ES-I3 (cell line): ENCODE results near the gene SS18L1.

Experiments used
- H3K36me3 ChIP-seq: 2 replicates; pipeline ENCODE4 v1.6.1; 2013; ENCODE audit warnings: mild to moderate bottlenecking, low read length, control low read depth, moderate library complexity; ENCODE audit not compliant: insufficient read depth
- H3K4me1 ChIP-seq: 2 replicates; pipeline ENCODE4 v1.6.1; 2013; ENCODE audit warnings: mild to moderate bottlenecking, control low read depth, low read length; ENCODE audit not compliant: insufficient read depth
- H3K9ac ChIP-seq: 2 replicates; pipeline ENCODE4 v1.6.1; 2013; ENCODE audit warnings: low read depth, mild to moderate bottlenecking, low read length, moderate library complexity
- H3K9me3 ChIP-seq: 2 replicates; pipeline ENCODE4 v1.6.1; 2013; ENCODE audit warnings: mild to moderate bottlenecking, low read length, moderate library complexity; ENCODE audit not compliant: control insufficient read depth, insufficient read depth

Gene SS18L1

DNA sequence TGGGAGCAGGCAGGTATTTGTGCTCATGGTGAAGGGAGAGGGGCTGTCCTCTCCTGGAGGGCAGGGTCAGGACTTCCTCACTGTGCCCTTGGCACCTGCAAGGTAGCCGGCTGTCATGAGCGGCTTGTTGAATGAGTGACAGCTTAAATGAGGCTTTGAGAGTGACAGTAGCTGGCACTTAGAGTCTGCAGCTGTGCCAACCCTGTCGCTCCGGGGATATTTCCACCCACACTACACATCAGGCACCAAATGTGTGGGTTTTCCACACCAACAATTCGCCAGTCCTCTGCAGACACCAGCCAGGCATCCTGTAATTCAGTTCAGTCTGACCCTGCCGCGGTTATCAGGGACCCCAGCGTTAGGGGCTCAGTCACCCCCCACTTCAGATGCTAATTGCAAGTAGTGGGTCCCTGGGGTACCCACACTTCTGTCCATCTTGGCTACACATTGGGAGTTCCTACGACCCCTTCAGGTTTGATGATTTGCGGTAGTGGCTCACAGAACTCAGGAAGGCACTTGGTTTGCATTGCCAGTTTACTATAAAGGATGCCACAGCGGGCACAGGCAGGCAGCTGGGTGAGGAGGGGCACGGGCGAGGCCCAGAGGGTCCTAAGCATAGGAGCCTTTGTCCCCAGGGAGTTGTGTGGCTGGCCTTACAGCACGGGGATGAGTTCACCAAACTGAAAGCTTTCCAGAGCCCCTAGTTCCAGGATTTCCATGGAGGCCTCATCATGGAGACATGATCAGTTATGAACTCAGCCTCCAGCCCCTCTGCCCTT, 48.4 kb downstream of the SS18L1 start:
- no peaks in the 10 kb centered on the region for H3K4me1 ChIP-seq
- no peak overlapping the region for H3K9ac ChIP-seq
- H3K9me3 ChIP-seq: no peaks in the 10 kb centered on the region
- H3K36me3 ChIP-seq: no peaks in the 10 kb centered on the region

DNA sequence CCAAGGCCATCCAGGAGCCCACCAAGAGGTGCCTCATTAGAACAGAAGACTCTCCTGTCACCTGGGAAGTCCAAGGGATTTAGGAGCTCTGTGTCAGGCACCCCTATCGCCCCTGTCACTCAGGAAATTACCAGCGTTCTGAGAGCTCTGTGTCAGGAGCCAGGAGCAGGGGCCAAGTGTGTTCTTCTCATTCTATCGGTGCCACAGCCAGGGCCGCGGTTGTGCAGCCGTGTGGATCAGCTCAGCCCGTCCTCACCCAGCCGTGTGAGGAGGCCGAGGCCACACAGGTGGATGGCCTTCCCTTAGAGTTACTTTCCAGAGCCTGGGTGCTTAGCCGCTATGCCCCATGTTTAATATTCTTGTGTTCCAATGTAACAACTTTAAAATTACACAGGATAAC, 49.1 kb downstream of the SS18L1 start:
- Histone ChIP-seq H3K36me3 (no peaks in the 10 kb centered on the region), H3K9me3 (no peaks in the 10 kb centered on the region), H3K9ac (no peak overlapping the region), H3K4me1 (no peaks in the 10 kb centered on the region)

DNA sequence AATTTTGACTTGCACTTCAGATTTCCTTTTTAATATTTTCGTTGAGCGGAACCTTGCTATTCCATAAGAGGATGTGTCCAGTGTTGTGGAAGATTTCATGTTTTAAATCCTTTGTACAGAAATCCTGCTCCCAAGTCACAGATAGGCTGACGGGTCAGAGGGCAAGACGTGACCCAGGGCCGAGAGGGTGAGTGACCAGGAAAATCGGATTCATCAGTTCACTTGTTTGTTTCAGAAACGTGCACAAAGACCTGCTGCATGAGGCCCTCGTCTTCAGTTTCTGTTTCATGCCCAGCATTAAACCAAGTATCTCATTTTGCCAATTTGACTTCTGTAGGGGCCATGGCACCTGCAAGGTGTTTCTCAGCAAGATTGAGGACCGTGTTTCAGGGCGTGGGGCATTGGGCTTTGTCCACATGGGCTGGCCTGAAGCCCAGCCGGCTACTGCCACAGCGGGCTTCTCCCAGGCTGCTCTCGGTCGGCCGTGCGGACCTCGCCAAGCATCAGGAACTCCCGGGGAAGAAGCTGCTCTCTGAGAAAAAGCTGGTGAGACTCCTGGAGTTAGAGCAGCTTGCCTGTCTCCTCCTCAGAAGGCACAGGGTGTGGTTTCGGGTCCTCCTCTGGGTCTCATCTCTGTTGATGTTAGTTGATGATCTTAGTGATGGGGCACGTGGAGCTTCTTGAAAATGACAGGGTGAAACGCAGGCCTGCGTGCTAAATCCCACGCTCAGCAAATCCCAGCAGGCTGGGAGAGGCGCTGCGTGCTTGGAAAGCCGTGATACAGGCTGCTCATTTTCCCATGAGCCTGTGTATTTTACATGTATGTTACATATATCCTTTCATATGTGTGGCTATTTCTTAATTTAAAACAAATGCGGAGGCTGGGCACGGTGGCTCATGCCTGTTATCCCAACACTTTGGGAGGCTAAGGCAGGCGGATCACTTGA, 49.8 kb downstream of the SS18L1 start:
- no peaks in the 10 kb centered on the region for H3K36me3 ChIP-seq

GRCh38 chr20:62195075-62195405, 51.5 kb downstream of the SS18L1 start:
- Histone ChIP-seq H3K4me1 (no peaks in the 10 kb centered on the region), H3K9ac (no peak overlapping the region), H3K36me3 (no peaks in the 10 kb centered on the region), H3K9me3 (no peaks in the 10 kb centered on the region)

More for the DNA sequence above, 49.8 kb downstream of the SS18L1 start:
- H3K4me1 ChIP-seq: no peaks in the 10 kb centered on the region
- no peak overlapping the region for H3K9ac ChIP-seq
- H3K9me3 ChIP-seq: no peaks in the 10 kb centered on the region

GRCh38 chr20:62195736-62196135, 52.2 kb downstream of the SS18L1 start:
- Histone ChIP-seq H3K9ac (no peak overlapping the region), H3K36me3 (no peaks in the 10 kb centered on the region), H3K4me1 (no peaks in the 10 kb centered on the region), H3K9me3 (no peaks in the 10 kb centered on the region)

GRCh38 chr20:62196286-62196685, 52.7 kb downstream of the SS18L1 start:
- no peaks in the 10 kb centered on the region for H3K9me3 ChIP-seq
- H3K9ac ChIP-seq: no peak overlapping the region
- H3K4me1 ChIP-seq: no peaks in the 10 kb centered on the region
- H3K36me3 ChIP-seq: no peaks in the 10 kb centered on the region

DNA sequence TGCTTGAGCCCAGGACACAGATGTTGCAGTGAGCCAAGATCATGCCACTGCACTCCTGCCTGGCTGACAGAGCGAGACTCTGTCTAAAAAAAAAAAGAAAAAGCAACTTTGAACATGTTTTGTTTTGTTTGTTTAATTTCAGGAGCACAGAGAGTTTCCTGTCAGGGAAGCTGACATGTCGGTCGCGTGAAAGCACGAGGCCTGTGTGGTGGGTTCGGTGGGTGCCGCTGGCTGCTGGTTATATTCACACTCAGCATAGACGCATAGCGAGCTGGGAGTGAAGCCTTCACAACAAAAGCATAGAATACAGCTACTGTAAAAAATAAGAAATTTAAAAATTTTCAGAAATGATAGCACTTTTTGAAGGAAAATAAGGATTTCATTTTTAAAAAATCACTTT, 53.7 kb downstream of the SS18L1 start:
- Histone ChIP-seq H3K9me3 (no peaks in the 10 kb centered on the region), H3K9ac (no peak overlapping the region), H3K4me1 (no peaks in the 10 kb centered on the region), H3K36me3 (no peaks in the 10 kb centered on the region)

DNA sequence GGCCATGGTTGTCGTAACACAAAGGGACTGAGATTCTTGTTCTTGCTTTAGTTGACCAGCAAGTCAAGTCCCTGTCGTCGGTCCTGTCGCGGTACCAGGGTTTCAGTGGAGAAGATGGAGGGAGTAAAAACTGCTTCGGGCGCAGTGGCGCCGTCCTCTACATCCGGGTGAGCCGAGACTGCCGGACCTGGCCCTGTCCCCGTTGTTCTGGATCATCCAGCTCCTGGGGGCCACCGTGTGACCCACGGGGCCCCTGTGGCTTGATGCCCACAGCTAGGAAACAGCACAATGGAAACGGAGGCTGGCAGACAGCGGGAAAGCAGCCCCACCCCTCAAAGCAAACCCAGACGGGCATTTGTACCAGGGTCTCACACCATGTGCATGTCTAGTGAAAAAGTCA, 54.2 kb downstream of the SS18L1 start:
- Histone ChIP-seq H3K9me3 (no peaks in the 10 kb centered on the region), H3K4me1 (no peaks in the 10 kb centered on the region), H3K9ac (no peak overlapping the region), H3K36me3 (no peaks in the 10 kb centered on the region)

DNA sequence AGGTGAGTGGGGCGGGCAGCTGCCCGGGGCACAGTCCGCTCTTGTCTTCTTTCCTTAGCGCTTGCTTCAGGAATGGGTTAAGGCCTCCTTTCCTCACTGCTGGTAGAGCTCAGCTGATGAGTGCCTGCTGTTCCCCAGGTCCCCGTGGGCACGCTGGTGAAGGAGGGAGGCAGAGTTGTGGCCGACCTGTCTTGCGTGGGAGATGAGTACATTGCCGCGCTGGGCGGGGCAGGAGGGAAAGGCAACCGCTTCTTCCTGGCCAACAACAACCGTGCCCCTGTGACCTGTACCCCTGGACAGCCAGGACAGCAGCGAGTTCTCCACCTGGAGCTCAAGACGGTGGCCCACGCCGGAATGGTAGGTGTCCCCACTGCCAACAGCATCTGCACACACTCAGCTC, 54.9 kb downstream of the SS18L1 start:
- Histone ChIP-seq H3K4me1 (no peaks in the 10 kb centered on the region), H3K36me3 (no peaks in the 10 kb centered on the region), H3K9me3 (no peaks in the 10 kb centered on the region), H3K9ac (no peak overlapping the region)

- Histone ChIP-seq H3K36me3 (no peaks in the 10 kb centered on the region), H3K9me3 (no peaks in the 10 kb centered on the region), H3K9ac (no peak overlapping the region), H3K4me1 (no peaks in the 10 kb centered on the region)
Observed at GRCh38 chr20:62198931-62199330, 55.4 kb downstream of the SS18L1 start.

GRCh38 chr20:62200491-62201172, 57.1 kb downstream of the SS18L1 start:
- Histone ChIP-seq H3K4me1 (no peaks in the 10 kb centered on the region), H3K9ac (no peak overlapping the region), H3K36me3 (no peaks in the 10 kb centered on the region), H3K9me3 (no peaks in the 10 kb centered on the region)

DNA sequence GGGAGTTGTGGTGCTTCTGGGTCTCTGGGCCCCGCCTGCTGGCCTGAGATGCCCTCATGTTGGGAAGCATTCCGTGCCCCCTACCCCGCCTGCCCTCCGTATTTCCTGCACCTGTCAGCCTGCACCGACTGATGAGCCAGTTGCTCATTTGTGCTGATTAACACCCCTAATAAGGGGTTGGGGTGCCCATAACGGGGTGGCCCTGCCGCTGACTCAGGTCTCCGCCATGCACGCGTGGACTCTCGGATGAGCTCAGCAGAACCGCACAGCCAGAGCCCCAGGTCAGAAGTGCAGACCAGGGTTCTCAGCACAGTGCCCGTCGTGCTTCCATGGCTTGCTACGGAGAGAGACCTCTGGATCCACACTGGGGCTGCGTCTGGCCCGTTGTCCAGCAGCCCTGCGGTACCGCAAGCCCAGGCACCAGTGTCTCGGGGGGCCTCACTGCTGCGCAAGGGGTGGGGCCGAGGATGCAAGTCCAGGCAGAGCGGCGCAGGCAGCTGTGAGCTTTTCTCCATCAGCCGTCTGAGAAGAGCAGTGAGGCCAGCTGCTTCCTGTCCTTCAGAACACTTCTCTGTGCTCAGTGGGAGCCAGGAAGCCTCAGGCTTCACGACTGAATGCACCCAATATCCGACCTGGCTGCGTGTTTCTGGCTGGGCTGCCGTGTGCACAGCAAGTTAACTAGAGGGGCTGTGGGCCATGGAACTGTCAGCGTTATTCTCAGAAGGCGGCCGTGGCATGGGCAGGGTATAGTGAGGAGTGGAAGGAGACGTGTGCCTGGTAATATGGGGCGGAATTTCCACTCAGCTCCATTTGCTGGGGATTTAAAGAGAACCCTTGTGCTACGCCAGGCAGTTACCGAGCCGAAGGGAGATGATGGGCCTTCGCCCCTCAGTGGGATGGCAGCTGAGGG, 57.9 kb downstream of the SS18L1 start:
- Histone ChIP-seq H3K9ac (no peak overlapping the region), H3K9me3 (no peaks in the 10 kb centered on the region), H3K36me3 (no peaks in the 10 kb centered on the region), H3K4me1 (no peaks in the 10 kb centered on the region)

DNA sequence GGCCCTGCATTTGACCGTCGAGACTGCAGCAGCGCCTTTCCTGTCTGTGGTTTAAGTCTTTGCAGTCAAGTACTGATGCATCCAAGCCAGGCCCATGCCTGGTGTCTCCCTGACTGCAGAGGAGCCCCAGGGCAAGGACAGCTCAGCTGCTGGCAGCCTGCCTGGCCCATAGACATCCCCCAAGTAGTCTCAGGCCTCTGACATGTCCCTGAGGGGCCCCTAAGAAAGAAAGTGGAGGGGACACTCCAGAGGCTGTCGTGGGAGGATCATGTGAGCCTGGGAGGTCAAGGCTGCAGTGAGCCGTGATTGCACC, 58.5 kb downstream of the SS18L1 start:
- Histone ChIP-seq H3K9me3 (no peaks in the 10 kb centered on the region), H3K9ac (no peak overlapping the region), H3K4me1 (no peaks in the 10 kb centered on the region), H3K36me3 (no peaks in the 10 kb centered on the region)
